GM12878 (cell line): ENCODE data around the gene MRPL34. TPM values are rescaled to one million over a fixed set of nuclear protein-coding genes. Genes with fewer than 3 reads are reported as not detected.

Experiments
- ATAC-seq: fragments of 200-7000 bp; cut with Tn5 transposase; 3 replicates; pipeline ENCODE4 v1.9.1; 2020; ENCODE audit warnings: mild to moderate bottlenecking, moderate library complexity
- BruUV-seq: library from RNA; stranded (reverse); fragments of 400-500 nt; replicated peaks from 2 replicates; lab custom pipeline; 2021; lab: Mats Ljungman, UMichigan
- CTCF ChIA-PET: fragments of 300-600 bp; sonication (Branson Sonifier 250); formaldehyde crosslinking; extraction: SDS; loops from one replicate; lab custom pipeline; 2021; ENCODE audit warnings: inconsistent platforms; lab: Yijun Ruan, JAX
- POLR2A ChIA-PET: fragments of 350-600 bp; formaldehyde crosslinking; extraction: SDS; loops from one replicate; lab custom pipeline; 2021; ENCODE audit warnings: inconsistent platforms; lab: Charles Lee
- RAD21 ChIA-PET: fragments of 300-600 bp; sonication (Branson Sonifier 250); formaldehyde crosslinking; loops from one replicate; lab custom pipeline; 2023; ENCODE audit warnings: antibody characterized with exemption; ENCODE audit not compliant: unreplicated experiment; lab: Charles Lee
- SMC1A ChIA-PET: fragments of 300-600 bp; sonication (Branson Sonifier 250); formaldehyde crosslinking; loops from one replicate; lab custom pipeline; 2023; ENCODE audit not compliant: unreplicated experiment, uncharacterized antibody; lab: Charles Lee
- DNase-seq: peaks from one replicate; pipeline ENCODE4 v3.0.0-alpha.2; 2011; ENCODE audit warnings: low read depth, low spot score
- FAIRE-seq: peaks from 3 replicates; lab custom pipeline; 2011; peaks lifted over from hg19 to GRCh38; lab: Jason Lieb, UNC
- H2AFZ ChIP-seq: 2 replicates; pipeline ENCODE4 v1.6.0; 2011; ENCODE audit warnings: low read depth, low read length, control low read depth; ENCODE audit not compliant: control insufficient read depth
- H3K27ac ChIP-seq: 2 replicates; pipeline ENCODE4 v1.5.1; 2011; ENCODE audit warnings: control low read depth; ENCODE audit not compliant: control insufficient read depth, insufficient read depth
- H3K27me3 ChIP-seq, 2 experiments: replicated peaks in 1 of 2; 2 replicates each; pipeline versions ENCODE4 v1.6.0 to v1.6.1; 2011; ENCODE audit warnings: low read length in 1 of 2; ENCODE audit not compliant: control insufficient read depth in 2 of 2, insufficient read depth in 2 of 2
- H3K36me3 ChIP-seq, 2 experiments: 2 replicates each; pipeline ENCODE4 v1.5.1; 2011; ENCODE audit warnings: low read length in 1 of 2; ENCODE audit not compliant: control insufficient read depth in 2 of 2, insufficient read depth in 2 of 2
- H3K4me1 ChIP-seq: 2 replicates; pipeline ENCODE4 v1.6.1; 2011; ENCODE audit warnings: mild to moderate bottlenecking, low read length, moderate library complexity, mixed read lengths; ENCODE audit not compliant: control insufficient read depth, insufficient read depth
- H3K4me2 ChIP-seq: 2 replicates; pipeline ENCODE4 v1.6.0; 2011; ENCODE audit warnings: control low read depth; ENCODE audit not compliant: control insufficient read depth, insufficient read depth
- H3K4me3 ChIP-seq: fragments of 200-600 bp; sonication (generic); 2 replicates; pipeline ENCODE4 v1.5.1; 2016
- H3K79me2 ChIP-seq: 2 replicates; pipeline ENCODE4 v1.6.0; 2011; ENCODE audit warnings: low read length; ENCODE audit not compliant: control insufficient read depth, insufficient read depth
- H3K9ac ChIP-seq: 2 replicates; pipeline ENCODE4 v1.8.0; 2011; ENCODE audit warnings: low read length, control low read depth, mixed read lengths; ENCODE audit not compliant: control insufficient read depth, insufficient read depth
- H3K9me3 ChIP-seq: replicated peaks from 3 replicates; pipeline ENCODE4 v1.5.1; 2011; ENCODE audit warnings: mild to moderate bottlenecking, low read length; ENCODE audit not compliant: control insufficient read depth, insufficient read depth
- H4K20me1 ChIP-seq: 2 replicates; pipeline ENCODE4 v1.6.0; 2011; ENCODE audit not compliant: control insufficient read depth, insufficient read depth
- CBX3 ChIP-seq: fragments of 200-600 bp; sonication (generic); IDR thresholded peaks from 2 replicates; pipeline ENCODE4 v1.6.1; 2016; ENCODE audit warnings: low read depth, borderline replicate concordance
- CREM ChIP-seq: IDR thresholded peaks from 2 replicates; pipeline ENCODE4 v1.6.1; 2014; ENCODE audit warnings: antibody characterized with exemption, low read depth
- FOXM1 ChIP-seq: IDR thresholded peaks from 2 replicates; pipeline ENCODE4 v1.6.1; 2012; ENCODE audit warnings: low read depth, mild to moderate bottlenecking, inconsistent platforms, low read length, moderate library complexity
- HCFC1 ChIP-seq: fragments of 150-350 bp; IDR thresholded peaks from 2 replicates; pipeline ENCODE4 v1.6.1; 2014; ENCODE audit warnings: low read length
- HDAC6 ChIP-seq: fragments of 200-600 bp; sonication (generic); IDR thresholded peaks from one replicate; pipeline ENCODE4 v1.8.0; 2017; ENCODE audit warnings: antibody characterized with exemption; ENCODE audit not compliant: unreplicated experiment
- KDM1A ChIP-seq: fragments of 200-600 bp; sonication (generic); IDR thresholded peaks from 2 replicates; pipeline ENCODE4 v1.6.1; 2016; ENCODE audit warnings: borderline replicate concordance
- MTA3 ChIP-seq: IDR thresholded peaks from 2 replicates; pipeline ENCODE4 v1.6.1; 2012; ENCODE audit warnings: low read length, inconsistent platforms, borderline replicate concordance
- NR2C1 ChIP-seq: fragments of 450-650 bp; IDR thresholded peaks from 2 replicates; pipeline ENCODE4 v1.6.1; 2017; ENCODE audit warnings: antibody characterized with exemption, mild to moderate bottlenecking, moderate library complexity
- NRF1 ChIP-seq: conservative IDR thresholded peaks from 2 replicates; pipeline ENCODE4 v1.6.1; 2011; ENCODE audit warnings: mild to moderate bottlenecking, low read depth, low read length, improper control_type of control experiment
- PAX8 ChIP-seq: fragments of 450-650 bp; IDR thresholded peaks from 2 replicates; pipeline ENCODE4 v1.6.1; 2017; ENCODE audit warnings: mild to moderate bottlenecking, moderate library complexity
- STAT1 ChIP-seq: fragments of 450-650 bp; conservative IDR thresholded peaks from 2 replicates; pipeline ENCODE4 v1.6.1; 2014; ENCODE audit warnings: antibody characterized with exemption, mild to moderate bottlenecking
- SUPT20H ChIP-seq: IDR thresholded peaks from 2 replicates; pipeline ENCODE4 v1.6.1; 2011; ENCODE audit warnings: low read depth, mild to moderate bottlenecking, low read length, moderate library complexity, borderline replicate concordance; ENCODE audit not compliant: control insufficient read depth
- WGBS: methylation state at CpG from one replicate; pipeline ENCODE4 v1.1.6; 2016; ENCODE audit warnings: low lambda C conversion rate; ENCODE audit not compliant: insufficient replicate concordance, insufficient coverage; ENCODE audit errors: missing lambda C conversion rate; 5-methylcytosine and 5-hydroxymethylcytosine counted together
- in situ Hi-C: fragments of 300-500 bp; cut with MboI; formaldehyde crosslinking; loops from 9 replicates; pipeline ENCODE4 v1.14.3; 2018; ENCODE audit warnings: mixed read lengths
- intact Hi-C: fragments of 100-400 bp; cut with micrococcal nuclease; formaldehyde crosslinking; loops from one replicate; pipeline ENCODE4 v1.14.2; 2022; ENCODE audit not compliant: unreplicated experiment
- polyA plus RNA-seq, 11 experiments: library from polyadenylated mRNA; depleted of rRNA in 4 of 11; unstranded in 6 of 11; stranded (reverse) in 5 of 11; fragments of >200 nt; fragmentation: Nextera tagmentation in 4 of 11; fragmentation: Illumina TruSeq in 1 of 11; extraction: Ambion mirVana in 4 of 11; extraction: Trizol in 1 of 11; gene quantifications; 1 replicate in 1 of 11; 2 replicates in 10 of 11; pipeline versions ENCODE4 v1.2.1 to v1.2.3, GENCODE V29; 2011 to 2016; ENCODE audit warnings: inconsistent platforms in 2 of 11, missing spikeins in 2 of 11, low read depth in 1 of 11
- total RNA-seq, 4 experiments: library from RNA; depleted of rRNA in 3 of 4; stranded (reverse); fragments of >200 nt in 3 of 4; fragmentation: Illumina TruSeq in 1 of 4; extraction: Trizol in 1 of 4; gene quantifications; 2 replicates each; pipeline versions ENCODE4 v1.2.1 to v1.2.3, GENCODE V29; 2013 to 2021
- TF ChIP-seq, protein P1 (sequence below): fragments of 450-650 bp; formaldehyde crosslinking; IDR thresholded peaks from 2 replicates; pipeline ENCODE4 v1.5.0; 2022; ENCODE audit warnings: mild to moderate bottlenecking, missing genetic modification characterization
- TF ChIP-seq, protein P2 (sequence below): IDR thresholded peaks from 2 replicates; pipeline ENCODE4 v1.6.1; 2011; ENCODE audit warnings: low read depth, low read length, improper control_type of control experiment, borderline replicate concordance
- TF ChIP-seq, protein P3 (sequence below): fragments of 450-650 bp; IDR thresholded peaks from 2 replicates; pipeline ENCODE4 v1.6.1; 2017; ENCODE audit warnings: low read depth, mild to moderate bottlenecking, moderate library complexity
- TF ChIP-seq, protein P4 (sequence below): fragments of 450-650 bp; IDR thresholded peaks from 2 replicates; pipeline ENCODE4 v1.6.1; 2017; ENCODE audit warnings: mild to moderate bottlenecking, low read depth, inconsistent platforms; ENCODE audit not compliant: poor library complexity, severe bottlenecking

MRPL34 gene
- total and polyA plus RNA-seq, 10 of the 15 experiments (the other 5 are each of a cell fraction or from before 2014, with no cell fraction given) = 8.6 to 198 (median 78.6) TPM

DNA sequence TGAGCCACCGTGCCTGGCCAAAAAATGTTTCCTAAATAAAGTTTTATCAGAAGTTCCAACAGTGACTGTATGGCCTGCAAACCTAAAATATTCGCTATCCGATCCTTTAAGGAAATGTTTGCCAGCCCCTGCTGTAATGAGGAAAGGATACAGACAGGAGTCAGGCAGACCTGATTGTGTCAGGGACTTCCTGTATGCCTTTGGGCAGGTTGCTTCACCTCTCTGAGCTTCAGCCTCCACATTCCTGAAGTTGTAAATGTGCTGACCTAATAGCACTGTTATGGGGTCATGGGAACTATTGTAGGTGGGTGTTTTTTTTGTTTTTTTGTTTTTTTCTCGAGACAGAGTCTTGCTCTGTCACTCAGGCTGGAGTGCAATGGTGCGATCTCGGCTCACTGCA is 8.7 kb upstream of the MRPL34 start:
- Histone ChIP-seq H3K4me1 (peaks cover 5% of the 10 kb centered on the region), H3K27me3 (no peaks in the 10 kb centered on the region), H3K79me2 (no peaks in the 10 kb centered on the region; the same call in 1 of the 2 replicates), H3K27ac (no peak overlapping the region), H3K9ac (no peak overlapping the region), H2AFZ (no peak overlapping the region), H3K4me2 (no peak overlapping the region), H3K36me3 (no peaks in the 10 kb centered on the region), H4K20me1 (no peaks in the 10 kb centered on the region), H3K4me3 (no peak overlapping the region), H3K9me3 (no peaks in the 10 kb centered on the region; the same call in 1 of the 3 replicates)
- ChIA-PET RAD21 (interaction anchor here (0.8 to 1.1 kb wide), 2 partner anchors 8 to 12 kb away, joined by 3 to 4 read pairs; partner anchors contain the start of genes DDA1 and MRPL34), SMC1A (interaction anchor here (0.8 kb wide), 1 partner anchor 94 kb away, joined by 3 read pairs; no protein-coding TSS in a partner anchor), POLR2A (interaction anchor here (0.6 to 0.8 kb wide), 2 partner anchors 12 to 50 kb away, joined by 3 read pairs; partner anchors contain the start of gene DDA1), CTCF (interaction anchor here (0.6 to 1.8 kb wide), 2 partner anchors 8 to 70 kb away, joined by 3 to 8 read pairs; partner anchors contain the start of gene MRPL34)
- ATAC-seq (no peak), FAIRE-seq (no peak), DNase-seq (no peak)
- no peak for TF ChIP-seq KDM1A
- no peak for TF ChIP-seq HDAC6
- TF ChIP-seq, protein P1, sequence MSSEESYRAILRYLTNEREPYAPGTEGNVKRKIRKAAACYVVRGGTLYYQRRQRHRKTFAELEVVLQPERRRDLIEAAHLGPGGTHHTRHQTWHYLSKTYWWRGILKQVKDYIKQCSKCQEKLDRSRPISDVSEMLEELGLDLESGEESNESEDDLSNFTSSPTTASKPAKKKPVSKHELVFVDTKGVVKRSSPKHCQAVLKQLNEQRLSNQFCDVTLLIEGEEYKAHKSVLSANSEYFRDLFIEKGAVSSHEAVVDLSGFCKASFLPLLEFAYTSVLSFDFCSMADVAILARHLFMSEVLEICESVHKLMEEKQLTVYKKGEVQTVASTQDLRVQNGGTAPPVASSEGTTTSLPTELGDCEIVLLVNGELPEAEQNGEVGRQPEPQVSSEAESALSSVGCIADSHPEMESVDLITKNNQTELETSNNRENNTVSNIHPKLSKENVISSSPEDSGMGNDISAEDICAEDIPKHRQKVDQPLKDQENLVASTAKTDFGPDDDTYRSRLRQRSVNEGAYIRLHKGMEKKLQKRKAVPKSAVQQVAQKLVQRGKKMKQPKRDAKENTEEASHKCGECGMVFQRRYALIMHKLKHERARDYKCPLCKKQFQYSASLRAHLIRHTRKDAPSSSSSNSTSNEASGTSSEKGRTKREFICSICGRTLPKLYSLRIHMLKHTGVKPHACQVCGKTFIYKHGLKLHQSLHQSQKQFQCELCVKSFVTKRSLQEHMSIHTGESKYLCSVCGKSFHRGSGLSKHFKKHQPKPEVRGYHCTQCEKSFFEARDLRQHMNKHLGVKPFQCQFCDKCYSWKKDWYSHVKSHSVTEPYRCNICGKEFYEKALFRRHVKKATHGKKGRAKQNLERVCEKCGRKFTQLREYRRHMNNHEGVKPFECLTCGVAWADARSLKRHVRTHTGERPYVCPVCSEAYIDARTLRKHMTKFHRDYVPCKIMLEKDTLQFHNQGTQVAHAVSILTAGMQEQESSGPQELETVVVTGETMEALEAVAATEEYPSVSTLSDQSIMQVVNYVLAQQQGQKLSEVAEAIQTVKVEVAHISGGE = no peak
- no peak for TF ChIP-seq HCFC1
- no peak for TF ChIP-seq NRF1
- TF ChIP-seq MTA3 = no peak
- TF ChIP-seq SUPT20H = no peak
- no peak for TF ChIP-seq FOXM1
- TF ChIP-seq STAT1 = no peak
- TF ChIP-seq, protein P2, sequence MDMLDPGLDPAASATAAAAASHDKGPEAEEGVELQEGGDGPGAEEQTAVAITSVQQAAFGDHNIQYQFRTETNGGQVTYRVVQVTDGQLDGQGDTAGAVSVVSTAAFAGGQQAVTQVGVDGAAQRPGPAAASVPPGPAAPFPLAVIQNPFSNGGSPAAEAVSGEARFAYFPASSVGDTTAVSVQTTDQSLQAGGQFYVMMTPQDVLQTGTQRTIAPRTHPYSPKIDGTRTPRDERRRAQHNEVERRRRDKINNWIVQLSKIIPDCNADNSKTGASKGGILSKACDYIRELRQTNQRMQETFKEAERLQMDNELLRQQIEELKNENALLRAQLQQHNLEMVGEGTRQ = no peak
- TF ChIP-seq NR2C1 = no peak
- TF ChIP-seq CBX3 = no peak
- TF ChIP-seq CREM = no peak
- TF ChIP-seq PAX8 = no peak
- TF ChIP-seq, protein P3, sequence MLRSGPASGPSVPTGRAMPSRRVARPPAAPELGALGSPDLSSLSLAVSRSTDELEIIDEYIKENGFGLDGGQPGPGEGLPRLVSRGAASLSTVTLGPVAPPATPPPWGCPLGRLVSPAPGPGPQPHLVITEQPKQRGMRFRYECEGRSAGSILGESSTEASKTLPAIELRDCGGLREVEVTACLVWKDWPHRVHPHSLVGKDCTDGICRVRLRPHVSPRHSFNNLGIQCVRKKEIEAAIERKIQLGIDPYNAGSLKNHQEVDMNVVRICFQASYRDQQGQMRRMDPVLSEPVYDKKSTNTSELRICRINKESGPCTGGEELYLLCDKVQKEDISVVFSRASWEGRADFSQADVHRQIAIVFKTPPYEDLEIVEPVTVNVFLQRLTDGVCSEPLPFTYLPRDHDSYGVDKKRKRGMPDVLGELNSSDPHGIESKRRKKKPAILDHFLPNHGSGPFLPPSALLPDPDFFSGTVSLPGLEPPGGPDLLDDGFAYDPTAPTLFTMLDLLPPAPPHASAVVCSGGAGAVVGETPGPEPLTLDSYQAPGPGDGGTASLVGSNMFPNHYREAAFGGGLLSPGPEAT = no peak
- TF ChIP-seq, protein P4, sequence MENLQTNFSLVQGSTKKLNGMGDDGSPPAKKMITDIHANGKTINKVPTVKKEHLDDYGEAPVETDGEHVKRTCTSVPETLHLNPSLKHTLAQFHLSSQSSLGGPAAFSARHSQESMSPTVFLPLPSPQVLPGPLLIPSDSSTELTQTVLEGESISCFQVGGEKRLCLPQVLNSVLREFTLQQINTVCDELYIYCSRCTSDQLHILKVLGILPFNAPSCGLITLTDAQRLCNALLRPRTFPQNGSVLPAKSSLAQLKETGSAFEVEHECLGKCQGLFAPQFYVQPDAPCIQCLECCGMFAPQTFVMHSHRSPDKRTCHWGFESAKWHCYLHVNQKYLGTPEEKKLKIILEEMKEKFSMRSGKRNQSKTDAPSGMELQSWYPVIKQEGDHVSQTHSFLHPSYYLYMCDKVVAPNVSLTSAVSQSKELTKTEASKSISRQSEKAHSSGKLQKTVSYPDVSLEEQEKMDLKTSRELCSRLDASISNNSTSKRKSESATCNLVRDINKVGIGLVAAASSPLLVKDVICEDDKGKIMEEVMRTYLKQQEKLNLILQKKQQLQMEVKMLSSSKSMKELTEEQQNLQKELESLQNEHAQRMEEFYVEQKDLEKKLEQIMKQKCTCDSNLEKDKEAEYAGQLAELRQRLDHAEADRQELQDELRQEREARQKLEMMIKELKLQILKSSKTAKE = no peak
- in situ Hi-C loops (no loop called here), intact Hi-C loops (no loop called here)
- 85% methylated on average over 6 of the region's 6 CpGs for WGBS
- BruUV-seq = no TSS peak
